H1 (cell line): ENCODE data around the gene OCIAD1. TPM values are rescaled to one million over a fixed set of nuclear protein-coding genes. Genes with fewer than 3 reads are reported as not detected.

Experiments used
- CTCF ChIP-seq, 3 experiments: IDR thresholded peaks; 1 replicate in 2 of 3; 2 replicates in 1 of 3; pipeline versions ENCODE4 v1.5.1 to v1.6.1; 2011; ENCODE audit warnings: low read length in 3 of 3, mild to moderate bottlenecking in 3 of 3, inconsistent platforms in 2 of 3, low read depth in 1 of 3, moderate library complexity in 1 of 3; ENCODE audit not compliant: insufficient read depth in 1 of 3; ENCODE audit errors: control extremely low read depth in 1 of 3
- polyA plus RNA-seq, 7 experiments: library from polyadenylated mRNA; depleted of rRNA in 3 of 7; stranded (reverse) in 5 of 7; unstranded in 2 of 7; fragments of >200 nt in 5 of 7; fragments of 200-250 nt in 2 of 7; gene quantifications; 1 replicate in 5 of 7; 2 replicates in 1 of 7; 4 replicates in 1 of 7; pipeline versions ENCODE4 v1.2.1 to v1.2.3, GENCODE V29; 2011 to 2013; ENCODE audit warnings: missing spikeins in 2 of 7, mixed read lengths in 2 of 7
- total RNA-seq: library from RNA; stranded (reverse); fragmentation: NEBNext Ultra II Directional; extraction: Animal tissue kit (Norgen Biotek cat#: 25700); gene quantifications from 2 replicates; pipeline ENCODE4 v1.2.1, GENCODE V29; 2021

The OCIAD1 gene
- total and polyA plus RNA-seq, 2 of the 8 experiments (the other 6 are each of a cell fraction or from before 2014, with no cell fraction given), result 79.9 to 163 TPM

GRCh38 chr4:48813964-48814363 lies 16.9 kb upstream of the OCIAD1 start (continued):
- no peak for TF ChIP-seq CTCF (IDR thresholded peaks at IDR 0.05; ENCODE audit: control extremely low read depth in 1 of 3, insufficient read depth in 1 of 3, low read depth in 1 of 3, low read length in 3 of 3)
